ENCODE results near the gene U2AF2. TPM values are rescaled to one million over a fixed set of nuclear protein-coding genes. Genes with fewer than 3 reads are reported as not detected.

U2AF2 gene
- polyA plus RNA-seq, 3 donors = 5.3 to 166 (median 5.4) TPM

DNA sequence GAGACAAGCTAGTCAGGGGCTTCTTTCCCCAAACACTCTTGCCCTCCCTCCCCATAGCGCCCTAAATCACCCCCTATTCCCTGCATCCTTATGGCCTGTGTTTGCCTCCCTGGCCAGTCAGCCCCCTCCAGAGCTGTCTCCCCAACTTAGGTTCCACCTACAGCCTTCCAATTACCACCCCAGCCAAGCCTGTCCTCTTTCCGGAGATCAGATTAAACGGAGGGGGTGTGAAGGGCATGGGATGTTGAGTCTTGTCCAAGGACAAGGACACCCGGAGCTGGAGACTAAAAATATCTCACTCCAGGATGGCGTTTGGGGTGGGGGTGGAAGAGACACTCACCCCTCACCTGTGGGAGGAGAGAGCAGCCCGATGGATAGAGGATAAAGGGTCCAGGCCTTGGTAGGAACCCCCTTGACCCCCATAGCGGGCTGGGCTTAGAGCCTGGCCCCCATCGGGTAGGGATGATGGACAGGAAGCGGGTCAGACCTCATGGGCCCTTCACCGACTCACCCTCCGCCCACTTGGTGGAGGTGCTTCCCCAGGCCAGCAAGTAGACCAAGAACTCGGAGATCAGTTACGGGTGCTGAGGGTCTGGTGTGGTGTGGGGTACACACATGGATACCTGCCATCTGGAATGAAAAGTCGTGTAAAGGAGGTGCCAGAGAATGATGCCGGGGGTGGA is 43.4 kb upstream of the U2AF2 start:
- Histone ChIP-seq H3K79me2 (ENCODE audit: insufficient read depth, low read length) (peaks cover 84% of the 10 kb centered on the region), H4K20me1 (ENCODE audit: insufficient read depth, low read length) (peaks cover 64% of the 10 kb centered on the region), H2AFZ (ENCODE audit: insufficient read depth, low read depth, low read length, poor library complexity, severe bottlenecking) (no peak overlapping the region), H3K36me3 (replicated peaks in 1 of 2; ENCODE audit: control insufficient read depth in 1 of 2, insufficient read depth in 2 of 2, low read length in 2 of 2) (peaks cover 11 to 46% of the 10 kb centered on the region in 2 donors), H3K4me3 (replicated peaks in 1 of 3; ENCODE audit: low read depth in 2 of 3, low read length in 3 of 3) (no peak overlapping the region), H3K4me1 (ENCODE audit: control insufficient read depth in 1 of 2, insufficient read depth in 2 of 2, low read length in 2 of 2) (peaks cover 25 to 31% of the 10 kb centered on the region in 2 donors), H3K27me3 (ENCODE audit: control insufficient read depth in 2 of 2, insufficient read depth in 2 of 2, low read length in 2 of 2) (no peaks in the 10 kb centered on the region), H3K27ac (ENCODE audit: low read depth in 1 of 2, low read length in 2 of 2) (peak overlapping the region; percentile 29 to 65), H3K4me2 (replicated peaks; ENCODE audit: extremely low read depth, low read length, poor library complexity, severe bottlenecking) (peak overlapping the region; percentile 29), H3K9ac (ENCODE audit: insufficient read depth, low read length, poor library complexity, severe bottlenecking) (no peak overlapping the region), H3K9me3 (replicated peaks in 1 of 2; ENCODE audit: control insufficient read depth in 1 of 2, insufficient read depth in 1 of 2, low read length in 2 of 2) (no peaks in the 10 kb centered on the region)
- peaks cover 57% of the 10 kb centered on the region for H3K4me1 Mint-ChIP-seq
- no peak for DNase-seq
- no peak overlapping the region for H3K4me3 Mint-ChIP-seq
- no peaks in the 10 kb centered on the region for H3K27me3 Mint-ChIP-seq (ENCODE audit: low read depth in 3 of 3)
- peaks cover 0 to 2% (median 0%) of the 10 kb centered on the region in 7 donors for H3K9me3 Mint-ChIP-seq
- WGBS (ENCODE audit: insufficient coverage) = 94% methylated on average over 4 of the region's 15 CpGs
- intact Hi-C loops (cut with micrococcal nuclease) = no loop called here
- TF ChIP-seq, protein P1, sequence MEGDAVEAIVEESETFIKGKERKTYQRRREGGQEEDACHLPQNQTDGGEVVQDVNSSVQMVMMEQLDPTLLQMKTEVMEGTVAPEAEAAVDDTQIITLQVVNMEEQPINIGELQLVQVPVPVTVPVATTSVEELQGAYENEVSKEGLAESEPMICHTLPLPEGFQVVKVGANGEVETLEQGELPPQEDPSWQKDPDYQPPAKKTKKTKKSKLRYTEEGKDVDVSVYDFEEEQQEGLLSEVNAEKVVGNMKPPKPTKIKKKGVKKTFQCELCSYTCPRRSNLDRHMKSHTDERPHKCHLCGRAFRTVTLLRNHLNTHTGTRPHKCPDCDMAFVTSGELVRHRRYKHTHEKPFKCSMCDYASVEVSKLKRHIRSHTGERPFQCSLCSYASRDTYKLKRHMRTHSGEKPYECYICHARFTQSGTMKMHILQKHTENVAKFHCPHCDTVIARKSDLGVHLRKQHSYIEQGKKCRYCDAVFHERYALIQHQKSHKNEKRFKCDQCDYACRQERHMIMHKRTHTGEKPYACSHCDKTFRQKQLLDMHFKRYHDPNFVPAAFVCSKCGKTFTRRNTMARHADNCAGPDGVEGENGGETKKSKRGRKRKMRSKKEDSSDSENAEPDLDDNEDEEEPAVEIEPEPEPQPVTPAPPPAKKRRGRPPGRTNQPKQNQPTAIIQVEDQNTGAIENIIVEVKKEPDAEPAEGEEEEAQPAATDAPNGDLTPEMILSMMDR (IDR thresholded peaks at IDR 0.05) = no peak
- peak overlapping the region; percentile 20 to 87 (median 75) for H3K27ac Mint-ChIP-seq
- peaks cover 37 to 65% of the 10 kb centered on the region in 2 donors for H3K36me3 Mint-ChIP-seq

DNA sequence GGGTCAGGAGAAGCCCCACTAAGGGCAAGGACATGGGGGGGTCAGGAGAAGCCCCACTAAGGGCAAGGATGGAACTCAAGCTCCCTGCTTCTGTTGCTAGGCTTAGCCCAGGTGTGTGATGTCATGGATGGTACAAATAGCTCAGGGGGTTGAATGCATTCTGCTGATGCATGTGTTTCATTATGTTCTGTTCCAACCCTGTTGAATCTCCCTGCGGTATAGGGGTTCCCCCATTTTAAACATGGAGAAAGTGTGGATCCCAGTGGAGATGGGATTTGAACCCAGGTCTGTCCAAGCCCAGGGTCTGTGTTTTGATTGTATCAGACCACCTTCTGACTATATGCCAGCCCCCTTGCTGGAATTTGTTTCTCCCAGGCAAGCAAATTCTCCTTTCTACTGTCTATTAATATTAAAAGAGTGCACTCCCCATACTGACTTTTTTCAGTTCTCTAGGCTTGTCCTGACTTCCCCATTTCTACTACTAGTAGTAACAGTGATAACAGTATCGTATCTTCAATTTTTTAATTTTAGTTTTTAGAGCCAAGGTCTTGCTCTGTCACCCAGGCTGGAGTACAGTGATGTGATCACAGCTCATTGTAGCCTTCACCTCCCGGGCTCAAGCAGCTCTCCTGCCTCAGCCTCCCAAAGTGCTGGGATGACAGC is 42.7 kb upstream of the U2AF2 start:
- H3K9ac ChIP-seq (ENCODE audit: insufficient read depth, low read length, poor library complexity, severe bottlenecking) = peak overlapping the region; percentile 25
- H2AFZ ChIP-seq (ENCODE audit: insufficient read depth, low read depth, low read length, poor library complexity, severe bottlenecking) = no peak overlapping the region
- WGBS (ENCODE audit: insufficient coverage) = 100% methylated on average over 2 of the region's 3 CpGs
- no peaks in the 10 kb centered on the region for H3K9me3 ChIP-seq (replicated peaks in 1 of 2; ENCODE audit: control insufficient read depth in 1 of 2, insufficient read depth in 1 of 2, low read length in 2 of 2)
- no peak overlapping the region for H3K4me3 ChIP-seq (replicated peaks in 1 of 3; ENCODE audit: low read depth in 2 of 3, low read length in 3 of 3)
- H4K20me1 ChIP-seq (ENCODE audit: insufficient read depth, low read length) = peaks cover 57% of the 10 kb centered on the region
- no peak for DNase-seq
- H3K36me3 Mint-ChIP-seq = peaks cover 37 to 66% of the 10 kb centered on the region in 2 donors
- H3K36me3 ChIP-seq (replicated peaks in 1 of 2; ENCODE audit: control insufficient read depth in 1 of 2, insufficient read depth in 2 of 2, low read length in 2 of 2) = peaks cover 15 to 46% of the 10 kb centered on the region in 2 donors
- H3K4me2 ChIP-seq (replicated peaks; ENCODE audit: extremely low read depth, low read length, poor library complexity, severe bottlenecking) = peak overlapping the region; percentile 29
- peak overlapping the region in 1 of 2 donors; percentile 63 for H3K4me3 Mint-ChIP-seq
- H3K27ac ChIP-seq (ENCODE audit: low read depth in 1 of 2, low read length in 2 of 2) = peak overlapping the region; percentile 29 to 65
- peaks cover 80% of the 10 kb centered on the region for H3K79me2 ChIP-seq (ENCODE audit: insufficient read depth, low read length)
- peaks cover 18 to 24% of the 10 kb centered on the region in 2 donors for H3K4me1 ChIP-seq (ENCODE audit: control insufficient read depth in 1 of 2, insufficient read depth in 2 of 2, low read length in 2 of 2)
- no peaks in the 10 kb centered on the region for H3K27me3 Mint-ChIP-seq (ENCODE audit: low read depth in 3 of 3)
- H3K4me1 Mint-ChIP-seq = peaks cover 50% of the 10 kb centered on the region
- peaks cover 0 to 2% (median 0%) of the 10 kb centered on the region in 7 donors for H3K9me3 Mint-ChIP-seq
- intact Hi-C loops (cut with micrococcal nuclease) = no loop called here
- no peaks in the 10 kb centered on the region for H3K27me3 ChIP-seq (ENCODE audit: control insufficient read depth in 2 of 2, insufficient read depth in 2 of 2, low read length in 2 of 2)
- TF ChIP-seq, protein P1 (IDR thresholded peaks at IDR 0.05) = no peak
- peak overlapping the region; percentile 35 to 87 (median 82) for H3K27ac Mint-ChIP-seq

Data from CD14-positive monocyte (primary cell).